IMR-90 (cell line): ENCODE data around the gene ZNRD2.

Experiments
- CEBPB ChIP-seq: IDR thresholded peaks from 2 replicates; pipeline ENCODE4 v1.6.1; 2012; ENCODE audit warnings: low read depth, low read length, improper control_type of control experiment
- CTCF ChIP-seq: conservative IDR thresholded peaks from 2 replicates; pipeline ENCODE4 v1.5.1; 2012; ENCODE audit warnings: mild to moderate bottlenecking, low read depth, low read length, improper control_type of control experiment
- ELK1 ChIP-seq: fragments of 150-350 bp; IDR thresholded peaks from 2 replicates; pipeline ENCODE4 v1.6.1; 2016; ENCODE audit warnings: low read depth, mild to moderate bottlenecking, low read length, moderate library complexity, borderline replicate concordance
- FOS ChIP-seq: fragments of 150-350 bp; IDR thresholded peaks from 2 replicates; pipeline ENCODE4 v1.6.1; 2016; ENCODE audit warnings: low read depth, low read length
- MAFK ChIP-seq: IDR thresholded peaks from 2 replicates; pipeline ENCODE4 v1.6.1; 2012; ENCODE audit warnings: low read depth, low read length, improper control_type of control experiment
- MAZ ChIP-seq: IDR thresholded peaks from 2 replicates; pipeline ENCODE4 v1.6.1; 2012; ENCODE audit warnings: low read depth, mild to moderate bottlenecking, low read length, improper control_type of control experiment, moderate library complexity, borderline replicate concordance
- POLR2A ChIP-seq: IDR thresholded peaks from 2 replicates; pipeline ENCODE4 v1.6.1; 2012; ENCODE audit warnings: mild to moderate bottlenecking, low read depth, low read length
- RAD21 ChIP-seq: IDR thresholded peaks from 2 replicates; pipeline ENCODE4 v1.6.1; 2012; ENCODE audit warnings: low read length, improper control_type of control experiment
- RFX5 ChIP-seq: IDR thresholded peaks from 2 replicates; pipeline ENCODE4 v1.8.0; 2012; ENCODE audit warnings: low read depth, mild to moderate bottlenecking, low read length, moderate library complexity
- SMC3 ChIP-seq: fragments of 150-350 bp; IDR thresholded peaks from 2 replicates; pipeline ENCODE4 v1.6.1; 2016; ENCODE audit warnings: low read depth, mild to moderate bottlenecking, antibody characterized with exemption, low read length, moderate library complexity
- TF ChIP-seq, protein P1 (sequence below): fragments of 150-350 bp; IDR thresholded peaks from 2 replicates; pipeline ENCODE4 v1.6.1; 2017; ENCODE audit warnings: mild to moderate bottlenecking, antibody characterized with exemption, low read length, low read depth

DNA sequence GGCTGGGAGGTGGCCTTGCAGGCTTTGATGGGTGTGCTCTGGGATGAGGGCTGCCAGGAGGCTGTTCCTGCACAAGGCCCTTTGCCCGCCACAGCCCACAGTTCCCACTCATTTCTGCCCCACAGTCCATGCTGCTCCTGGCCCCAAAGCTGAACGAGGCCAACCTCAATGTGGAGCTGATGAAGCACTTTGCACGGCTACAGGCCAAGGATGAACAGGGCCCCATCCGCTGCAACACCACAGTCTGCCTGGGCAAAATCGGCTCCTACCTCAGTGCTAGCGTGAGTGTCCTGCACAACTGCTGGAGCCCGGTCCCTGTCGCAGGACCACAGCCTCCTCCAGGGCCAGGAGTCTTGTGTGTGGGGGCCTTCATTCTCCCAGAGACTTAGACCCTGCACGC is 35.2 kb upstream of the ZNRD2 start:
- TF ChIP-seq CTCF = no peak
- no peak for TF ChIP-seq FOS
- no peak for TF ChIP-seq CEBPB
- no peak for TF ChIP-seq RFX5
- no peak for TF ChIP-seq RAD21
- no peak for TF ChIP-seq POLR2A
- TF ChIP-seq SMC3 = no peak
- TF ChIP-seq ELK1 = no peak
- TF ChIP-seq, protein P1, sequence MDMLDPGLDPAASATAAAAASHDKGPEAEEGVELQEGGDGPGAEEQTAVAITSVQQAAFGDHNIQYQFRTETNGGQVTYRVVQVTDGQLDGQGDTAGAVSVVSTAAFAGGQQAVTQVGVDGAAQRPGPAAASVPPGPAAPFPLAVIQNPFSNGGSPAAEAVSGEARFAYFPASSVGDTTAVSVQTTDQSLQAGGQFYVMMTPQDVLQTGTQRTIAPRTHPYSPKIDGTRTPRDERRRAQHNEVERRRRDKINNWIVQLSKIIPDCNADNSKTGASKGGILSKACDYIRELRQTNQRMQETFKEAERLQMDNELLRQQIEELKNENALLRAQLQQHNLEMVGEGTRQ = no peak
- no peak for TF ChIP-seq MAFK
- TF ChIP-seq MAZ = no peak
